Measurements from ENCODE around the gene GABRB2. TPM values are rescaled to one million over a fixed set of nuclear protein-coding genes. Genes with fewer than 3 reads are reported as not detected.

GABRB2 gene
- total RNA-seq, 1 experiment from 2014 or later, result not detected

- no peak for DNase-seq (ENCODE audit: low read depth in 1 of 2, low spot score in 2 of 2)
- no peak overlapping the region for H3K4me3 ChIP-seq
- no peaks in the 10 kb centered on the region for H3K27me3 ChIP-seq (replicated peaks)
- no peaks in the 10 kb centered on the region for H3K36me3 ChIP-seq
- no peaks in the 10 kb centered on the region for H3K4me1 ChIP-seq (replicated peaks)
- H3K9me3 ChIP-seq (replicated peaks), result 0 out of 2 replicates have a peak, but pooled peaks cover 11% of the 10 kb centered on the region
- H3K27ac ChIP-seq, result no peak overlapping the region
Measured at GRCh38 chr5:161431963-161432362, 114.6 kb downstream of the GABRB2 start.

DNA sequence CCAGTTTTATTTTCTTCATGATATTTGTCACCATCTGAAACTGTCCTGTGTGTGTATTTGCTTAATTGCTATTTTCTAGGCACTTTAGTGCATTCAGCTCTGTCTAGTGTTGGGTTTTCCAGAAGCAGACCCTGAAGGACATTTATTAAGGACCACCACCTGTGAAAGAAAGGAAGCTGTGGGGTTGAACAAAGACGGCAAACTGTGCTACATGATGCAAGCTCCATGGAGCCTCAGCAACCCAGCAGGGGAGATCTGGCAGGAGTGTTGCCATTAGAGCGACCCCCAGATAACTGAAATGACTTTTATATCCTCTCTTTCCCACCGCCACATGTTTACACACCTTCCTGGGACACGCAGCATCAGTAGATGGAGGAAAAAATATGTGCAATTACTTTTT, 125.5 kb downstream of the GABRB2 start:
- Histone ChIP-seq H3K27me3 (replicated peaks) (no peaks in the 10 kb centered on the region), H3K4me3 (no peak overlapping the region), H3K9me3 (replicated peaks) (peaks cover 2% of the 10 kb centered on the region; the same call in 1 of the 2 replicates), H3K4me1 (replicated peaks) (no peaks in the 10 kb centered on the region), H3K27ac (no peak overlapping the region), H3K36me3 (no peaks in the 10 kb centered on the region)
- DNase-seq (ENCODE audit: low read depth in 1 of 2, low spot score in 2 of 2), result no peak

DNA sequence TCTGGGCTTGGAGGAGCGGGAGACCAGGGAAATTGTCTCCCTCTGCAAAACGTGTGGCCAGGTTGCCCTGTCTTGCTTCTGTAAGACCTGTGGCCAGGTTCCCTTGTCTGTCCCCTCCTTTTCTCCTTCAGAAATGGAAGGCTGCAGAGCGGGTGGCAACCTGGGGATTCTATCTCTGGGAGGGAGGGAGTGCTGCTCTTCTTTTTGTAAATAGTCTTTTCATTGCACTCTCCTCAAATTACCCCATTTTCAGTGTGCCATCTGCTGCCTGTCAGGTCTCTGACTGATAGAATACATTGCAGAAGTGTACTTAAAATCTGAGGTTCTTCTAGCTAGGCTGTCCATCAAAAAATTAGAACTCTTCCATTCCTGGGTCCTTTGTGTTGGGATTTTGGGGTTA, 126.0 kb downstream of the GABRB2 start:
- no peak overlapping the region for H3K27ac ChIP-seq
- no peak for DNase-seq (ENCODE audit: low read depth in 1 of 2, low spot score in 2 of 2)
- H3K9me3 ChIP-seq (replicated peaks), result peaks cover 2% of the 10 kb centered on the region; the same call in 1 of the 2 replicates
- H3K27me3 ChIP-seq (replicated peaks), result no peaks in the 10 kb centered on the region
- H3K36me3 ChIP-seq, result no peaks in the 10 kb centered on the region
- H3K4me1 ChIP-seq (replicated peaks), result no peaks in the 10 kb centered on the region
- no peak overlapping the region for H3K4me3 ChIP-seq

DNA sequence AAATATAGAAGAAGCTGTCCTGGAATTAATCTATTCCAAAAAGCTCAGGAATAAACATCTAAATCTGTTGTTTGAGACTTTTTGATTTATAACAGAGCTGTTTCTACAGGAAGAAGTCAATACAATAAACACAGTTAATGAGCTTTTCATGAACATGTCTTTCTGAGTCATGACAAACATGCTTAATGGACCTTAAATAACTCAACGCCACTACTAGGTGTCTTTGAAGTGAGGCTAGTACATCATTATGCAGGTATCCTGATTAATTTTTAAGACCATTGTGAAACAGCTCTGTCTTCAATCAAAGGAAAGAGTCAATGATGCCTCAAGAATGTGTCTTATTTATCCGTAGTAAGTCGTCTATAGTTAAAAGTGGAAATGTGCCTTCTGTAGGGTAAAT, 131.6 kb downstream of the GABRB2 start:
- H3K36me3 ChIP-seq, result no peaks in the 10 kb centered on the region
- no peak overlapping the region for H3K4me3 ChIP-seq
- no peak overlapping the region for H3K27ac ChIP-seq
- DNase-seq (ENCODE audit: low read depth in 1 of 2, low spot score in 2 of 2), result no peak
- no peaks in the 10 kb centered on the region; the same call in 1 of the 2 replicates for H3K9me3 ChIP-seq (replicated peaks)
- no peaks in the 10 kb centered on the region for H3K27me3 ChIP-seq (replicated peaks)
- H3K4me1 ChIP-seq (replicated peaks), result no peaks in the 10 kb centered on the region

DNA sequence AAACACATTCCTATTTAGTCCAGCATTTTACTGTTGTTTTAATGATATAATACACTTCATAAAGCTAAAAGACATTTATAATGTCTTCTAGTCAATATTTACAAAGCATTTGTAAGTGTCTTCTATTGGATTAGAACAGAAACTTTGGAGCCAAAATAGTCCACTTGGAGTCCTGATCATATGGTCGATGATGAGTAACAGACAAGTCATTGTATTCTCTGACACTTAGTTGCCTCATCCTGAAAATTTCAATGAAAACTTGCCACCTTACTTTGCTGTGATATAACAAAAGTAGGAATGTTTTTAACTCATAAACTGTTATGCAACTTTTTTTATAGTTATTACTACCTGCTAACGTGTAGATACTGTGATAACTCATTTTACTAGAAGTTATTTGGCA, 132.5 kb downstream of the GABRB2 start:
- Histone ChIP-seq H3K27me3 (replicated peaks) (no peaks in the 10 kb centered on the region), H3K4me3 (no peak overlapping the region), H3K9me3 (replicated peaks) (no peaks in the 10 kb centered on the region; the same call in 1 of the 2 replicates), H3K36me3 (no peaks in the 10 kb centered on the region), H3K27ac (no peak overlapping the region), H3K4me1 (replicated peaks) (no peaks in the 10 kb centered on the region)
- DNase-seq (ENCODE audit: low read depth in 1 of 2, low spot score in 2 of 2), result no peak

DNA sequence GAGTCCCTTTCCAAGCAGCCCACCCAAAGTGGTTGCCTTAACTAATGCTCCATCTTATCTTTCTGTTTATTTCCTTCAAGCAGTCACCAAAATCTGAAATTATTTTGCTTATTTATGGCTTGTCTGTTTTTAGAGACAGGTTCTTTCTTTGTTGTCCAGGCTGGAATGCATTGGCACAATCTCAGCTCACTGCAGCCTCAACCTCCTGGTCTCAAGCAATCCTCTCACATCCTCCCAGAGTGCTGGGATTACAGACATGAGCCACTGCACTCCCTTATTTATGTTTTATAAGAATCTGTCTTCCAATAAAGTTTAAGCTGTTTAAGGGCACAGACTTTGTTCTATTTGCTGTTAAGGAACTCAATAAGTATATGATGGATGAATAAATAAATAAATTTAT, 133.7 kb downstream of the GABRB2 start:
- H3K27ac ChIP-seq, result no peak overlapping the region
- no peaks in the 10 kb centered on the region for H3K36me3 ChIP-seq
- H3K9me3 ChIP-seq (replicated peaks), result peaks cover 7% of the 10 kb centered on the region; the same call in 1 of the 2 replicates
- no peaks in the 10 kb centered on the region for H3K4me1 ChIP-seq (replicated peaks)
- H3K27me3 ChIP-seq (replicated peaks), result no peaks in the 10 kb centered on the region
- no peak overlapping the region for H3K4me3 ChIP-seq
- no peak for DNase-seq (ENCODE audit: low read depth in 1 of 2, low spot score in 2 of 2)

- no peaks in the 10 kb centered on the region for H3K36me3 ChIP-seq
- peaks cover 7% of the 10 kb centered on the region; the same call in 1 of the 2 replicates for H3K9me3 ChIP-seq (replicated peaks)
- H3K27me3 ChIP-seq (replicated peaks), result no peaks in the 10 kb centered on the region
- H3K4me3 ChIP-seq, result no peak overlapping the region
- H3K4me1 ChIP-seq (replicated peaks), result no peaks in the 10 kb centered on the region
- DNase-seq (ENCODE audit: low read depth in 1 of 2, low spot score in 2 of 2), result no peak
- no peak overlapping the region for H3K27ac ChIP-seq
Measured at GRCh38 chr5:161411156-161411555, 135.4 kb downstream of the GABRB2 start.

- H3K27ac ChIP-seq, result no peak overlapping the region
- peaks cover 7% of the 10 kb centered on the region; the same call in 1 of the 2 replicates for H3K9me3 ChIP-seq (replicated peaks)
- DNase-seq (ENCODE audit: low read depth in 1 of 2, low spot score in 2 of 2), result no peak
- no peak overlapping the region for H3K4me3 ChIP-seq
- no peaks in the 10 kb centered on the region for H3K27me3 ChIP-seq (replicated peaks)
- H3K36me3 ChIP-seq, result no peaks in the 10 kb centered on the region
- H3K4me1 ChIP-seq (replicated peaks), result no peaks in the 10 kb centered on the region
Measured at GRCh38 chr5:161410640-161411039, 135.9 kb downstream of the GABRB2 start.

- no peak overlapping the region for H3K27ac ChIP-seq
- no peak overlapping the region for H3K4me3 ChIP-seq
- H3K9me3 ChIP-seq (replicated peaks), result peaks cover 7% of the 10 kb centered on the region; the same call in 1 of the 2 replicates
- no peak for DNase-seq (ENCODE audit: low read depth in 1 of 2, low spot score in 2 of 2)
- H3K36me3 ChIP-seq, result no peaks in the 10 kb centered on the region
- no peaks in the 10 kb centered on the region for H3K27me3 ChIP-seq (replicated peaks)
- H3K4me1 ChIP-seq (replicated peaks), result no peaks in the 10 kb centered on the region
Measured at GRCh38 chr5:161409471-161409870, 137.1 kb downstream of the GABRB2 start.

- no peak overlapping the region for H3K4me3 ChIP-seq
- no peak overlapping the region for H3K27ac ChIP-seq
- H3K36me3 ChIP-seq, result no peaks in the 10 kb centered on the region
- no peaks in the 10 kb centered on the region for H3K27me3 ChIP-seq (replicated peaks)
- H3K4me1 ChIP-seq (replicated peaks), result no peaks in the 10 kb centered on the region
- DNase-seq (ENCODE audit: low read depth in 1 of 2, low spot score in 2 of 2), result no peak
- H3K9me3 ChIP-seq (replicated peaks), result peaks cover 7% of the 10 kb centered on the region; the same call in 1 of the 2 replicates
Measured at GRCh38 chr5:161406880-161407279, 139.6 kb downstream of the GABRB2 start.

GRCh38 chr5:161403996-161404395, 142.5 kb downstream of the GABRB2 start:
- no peak for DNase-seq (ENCODE audit: low read depth in 1 of 2, low spot score in 2 of 2)
- Histone ChIP-seq H3K36me3 (no peaks in the 10 kb centered on the region), H3K4me3 (no peak overlapping the region), H3K27me3 (replicated peaks) (no peaks in the 10 kb centered on the region), H3K4me1 (replicated peaks) (no peaks in the 10 kb centered on the region), H3K27ac (no peak overlapping the region), H3K9me3 (replicated peaks) (peaks cover 7% of the 10 kb centered on the region; the same call in 1 of the 2 replicates)

- Histone ChIP-seq H3K27ac (no peak overlapping the region), H3K4me1 (replicated peaks) (no peaks in the 10 kb centered on the region), H3K4me3 (no peak overlapping the region), H3K27me3 (replicated peaks) (no peaks in the 10 kb centered on the region), H3K9me3 (replicated peaks) (peaks cover under 1% of the 10 kb centered on the region; the same call in 1 of the 2 replicates), H3K36me3 (no peaks in the 10 kb centered on the region)
- DNase-seq (ENCODE audit: low read depth in 1 of 2, low spot score in 2 of 2), result no peak
Measured at GRCh38 chr5:161403121-161403520, 143.4 kb downstream of the GABRB2 start.

- no peaks in the 10 kb centered on the region; the same call in 1 of the 2 replicates for H3K9me3 ChIP-seq (replicated peaks)
- no peaks in the 10 kb centered on the region for H3K36me3 ChIP-seq
- H3K27ac ChIP-seq, result no peak overlapping the region
- no peaks in the 10 kb centered on the region for H3K27me3 ChIP-seq (replicated peaks)
- no peak overlapping the region for H3K4me3 ChIP-seq
- H3K4me1 ChIP-seq (replicated peaks), result no peaks in the 10 kb centered on the region
- no peak for DNase-seq (ENCODE audit: low read depth in 1 of 2, low spot score in 2 of 2)
Measured at GRCh38 chr5:161400583-161400982, 145.9 kb downstream of the GABRB2 start.

DNA sequence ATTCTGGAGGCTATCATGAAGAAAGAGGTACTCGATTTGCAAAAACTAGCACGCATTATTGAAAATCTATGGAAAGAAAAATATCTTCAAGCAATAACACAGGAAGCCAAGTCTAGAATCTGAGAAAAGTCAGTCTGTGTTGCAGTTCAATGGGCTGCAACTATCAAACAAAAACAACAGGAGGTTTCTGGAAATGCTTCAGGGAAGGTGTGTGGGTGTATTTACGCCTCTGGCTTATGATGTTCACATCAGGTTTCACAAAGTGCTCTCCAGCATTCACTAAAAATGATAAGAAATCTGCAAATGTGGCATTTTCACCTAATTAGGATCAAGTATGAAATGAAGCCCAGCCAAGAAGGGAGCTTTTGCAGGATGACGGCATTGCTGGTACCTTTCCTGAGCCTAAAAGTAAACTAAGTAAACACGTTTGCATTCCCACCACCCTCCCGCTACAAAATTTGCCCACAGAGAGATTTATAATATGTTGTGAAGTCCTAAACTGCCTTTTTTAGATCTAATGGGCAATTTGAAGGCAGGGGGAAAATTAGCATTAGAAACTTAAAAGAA, 146.4 kb downstream of the GABRB2 start:
- no peak for DNase-seq (ENCODE audit: low read depth in 1 of 2, low spot score in 2 of 2)
- Histone ChIP-seq H3K27ac (no peak overlapping the region), H3K4me1 (replicated peaks) (no peaks in the 10 kb centered on the region), H3K4me3 (no peak overlapping the region), H3K27me3 (replicated peaks) (no peaks in the 10 kb centered on the region), H3K9me3 (replicated peaks) (no peaks in the 10 kb centered on the region; the same call in 1 of the 2 replicates), H3K36me3 (no peaks in the 10 kb centered on the region)

GRCh38 chr5:161397448-161397847, 149.1 kb downstream of the GABRB2 start:
- Histone ChIP-seq H3K27me3 (replicated peaks) (no peaks in the 10 kb centered on the region), H3K27ac (no peak overlapping the region), H3K4me3 (no peak overlapping the region), H3K9me3 (replicated peaks) (no peaks in the 10 kb centered on the region), H3K36me3 (no peaks in the 10 kb centered on the region), H3K4me1 (replicated peaks) (no peaks in the 10 kb centered on the region)
- DNase-seq (ENCODE audit: low read depth in 1 of 2, low spot score in 2 of 2), result no peak
